GM12872 (cell line): ENCODE data around the gene BNC2.

ENCODE experiments used
- CTCF ChIP-seq: IDR thresholded peaks from 3 replicates; pipeline ENCODE4 v1.5.1; 2011; ENCODE audit warnings: low read depth, mild to moderate bottlenecking, low read length, moderate library complexity; ENCODE audit not compliant: insufficient read depth

Gene BNC2

GRCh38 chr9:16469184-16469583 is 401.3 kb downstream of the BNC2 start:
- TF ChIP-seq CTCF: no peak

GRCh38 chr9:16461851-16462250 is 408.6 kb downstream of the BNC2 start:
- TF ChIP-seq CTCF: no peak

GRCh38 chr9:16461137-16461840 is 409.2 kb downstream of the BNC2 start:
- TF ChIP-seq CTCF: no peak

GRCh38 chr9:16460696-16461095 is 409.8 kb downstream of the BNC2 start:
- no peak for TF ChIP-seq CTCF

- no peak for TF ChIP-seq CTCF
These were observed 410.9 kb downstream of the BNC2 start for GRCh38 chr9:16459421-16460148.

GRCh38 chr9:16458696-16459420 is 411.6 kb downstream of the BNC2 start:
- TF ChIP-seq CTCF: no peak

- TF ChIP-seq CTCF: no peak
These were observed 414.6 kb downstream of the BNC2 start for GRCh38 chr9:16455842-16456241.
